H1 (cell line): ENCODE results near the gene DNAJC5G.

Source experiments
- CBX5 ChIP-seq: fragments of 300-800, 300-1000 bp; sonication (generic); IDR thresholded peaks from 2 replicates; pipeline ENCODE4 v1.7.1; 2016; ENCODE audit warnings: antibody characterized with exemption, low read length, low read depth
- EP300 ChIP-seq, 2 experiments: IDR thresholded peaks; 1 replicate in 1 of 2; 2 replicates in 1 of 2; pipeline ENCODE4 v1.6.1; 2011 to 2012; ENCODE audit warnings: low read depth in 2 of 2, low read length in 2 of 2, mild to moderate bottlenecking in 2 of 2, borderline replicate concordance in 1 of 2, inconsistent platforms in 1 of 2, moderate library complexity in 1 of 2
- KDM1A ChIP-seq: fragments of 200-600, 300-600 bp; sonication (generic); IDR thresholded peaks from 2 replicates; pipeline ENCODE4 v1.7.1; 2016; ENCODE audit warnings: mild to moderate bottlenecking, low read length, borderline replicate concordance
- MAFK ChIP-seq: IDR thresholded peaks from 2 replicates; pipeline ENCODE4 v1.6.1; 2012; ENCODE audit warnings: low read depth, mild to moderate bottlenecking, improper control_type of control experiment, low read length
- RFX5 ChIP-seq: IDR thresholded peaks from 2 replicates; pipeline ENCODE4 v1.6.1; 2011; ENCODE audit warnings: low read depth, low read length, improper control_type of control experiment, borderline replicate concordance
- RNF2 ChIP-seq: fragments of 200-900, 300-1000 bp; sonication (generic); IDR thresholded peaks from 2 replicates; pipeline ENCODE4 v1.7.1; 2016; ENCODE audit warnings: borderline replicate concordance, low read depth, mild to moderate bottlenecking, antibody characterized with exemption, low read length; ENCODE audit not compliant: poor library complexity, severe bottlenecking; ENCODE audit errors: missing control alignments
- TEAD4 ChIP-seq: IDR thresholded peaks from 2 replicates; pipeline ENCODE4 v1.6.1; 2012; ENCODE audit warnings: low read depth, low read length, inconsistent platforms, mixed read lengths
- TF ChIP-seq, protein P1 (sequence below), 3 experiments: IDR thresholded peaks; 1 replicate in 2 of 3; 2 replicates in 1 of 3; pipeline versions ENCODE4 v1.5.1 to v1.6.1; 2011; ENCODE audit warnings: low read length in 3 of 3, mild to moderate bottlenecking in 3 of 3, inconsistent platforms in 2 of 3, low read depth in 1 of 3, moderate library complexity in 1 of 3; ENCODE audit not compliant: insufficient read depth in 1 of 3; ENCODE audit errors: control extremely low read depth in 1 of 3

DNA sequence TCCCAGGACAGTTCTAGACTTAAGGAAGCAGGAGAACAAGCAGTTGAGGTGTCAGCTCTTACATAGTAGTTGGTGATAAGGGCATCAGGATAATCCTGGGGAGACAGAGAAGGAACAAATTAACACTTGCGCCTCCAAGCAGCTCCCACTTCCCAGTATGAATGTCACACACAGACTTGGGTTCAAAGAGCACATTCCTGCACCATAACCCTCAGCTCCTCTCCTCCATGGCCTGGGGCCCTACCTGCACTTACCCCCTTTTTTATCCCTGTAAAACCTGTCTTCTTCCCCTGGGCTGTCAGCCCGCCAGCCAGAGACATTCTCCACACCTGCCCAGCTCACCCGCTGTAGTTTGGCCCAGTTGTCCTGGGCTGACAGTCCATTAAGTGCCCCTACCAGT, 36.9 kb downstream of the DNAJC5G start:
- TF ChIP-seq KDM1A (no peak), TEAD4 (no peak), CBX5 (no peak), RFX5 (no peak), RNF2 (no peak), MAFK (no peak), EP300 (IDR thresholded peaks at IDR 0.05; ENCODE audit: borderline replicate concordance in 1 of 2, low read depth in 2 of 2, low read length in 2 of 2) (no peak)
- TF ChIP-seq, protein P1, sequence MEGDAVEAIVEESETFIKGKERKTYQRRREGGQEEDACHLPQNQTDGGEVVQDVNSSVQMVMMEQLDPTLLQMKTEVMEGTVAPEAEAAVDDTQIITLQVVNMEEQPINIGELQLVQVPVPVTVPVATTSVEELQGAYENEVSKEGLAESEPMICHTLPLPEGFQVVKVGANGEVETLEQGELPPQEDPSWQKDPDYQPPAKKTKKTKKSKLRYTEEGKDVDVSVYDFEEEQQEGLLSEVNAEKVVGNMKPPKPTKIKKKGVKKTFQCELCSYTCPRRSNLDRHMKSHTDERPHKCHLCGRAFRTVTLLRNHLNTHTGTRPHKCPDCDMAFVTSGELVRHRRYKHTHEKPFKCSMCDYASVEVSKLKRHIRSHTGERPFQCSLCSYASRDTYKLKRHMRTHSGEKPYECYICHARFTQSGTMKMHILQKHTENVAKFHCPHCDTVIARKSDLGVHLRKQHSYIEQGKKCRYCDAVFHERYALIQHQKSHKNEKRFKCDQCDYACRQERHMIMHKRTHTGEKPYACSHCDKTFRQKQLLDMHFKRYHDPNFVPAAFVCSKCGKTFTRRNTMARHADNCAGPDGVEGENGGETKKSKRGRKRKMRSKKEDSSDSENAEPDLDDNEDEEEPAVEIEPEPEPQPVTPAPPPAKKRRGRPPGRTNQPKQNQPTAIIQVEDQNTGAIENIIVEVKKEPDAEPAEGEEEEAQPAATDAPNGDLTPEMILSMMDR (IDR thresholded peaks at IDR 0.05; ENCODE audit: control extremely low read depth in 1 of 3, insufficient read depth in 1 of 3, low read depth in 1 of 3, low read length in 3 of 3), result no peak
